T-helper 2 cell (primary cell): ENCODE measurements around the gene CHL1.

ENCODE experiments used
- DNase-seq, 5 experiments: peaks; one replicate each; pipeline versions ENCODE4 v3.0.0 to v3.0.0-alpha.2; 2012 to 2022
- total RNA-seq, 2 donors: gene quantifications; one replicate each; lab custom pipeline; 2026; lab: John Stamatoyannopoulos, UW

Gene CHL1
- 0 reads per million in 2 donors for total RNA-seq

- DNase-seq = no peak
Observed at GRCh38 chr3:196311-197148, at the start of gene CHL1. TSS of gene CHL1 (plus strand) at chr3:196763. CDS start at chr3:319777, 123,014 bp downstream.

GRCh38 chr3:151614-152189, 44.9 kb upstream of the CHL1 start:
- no peak for DNase-seq

- no peak for DNase-seq
Observed at GRCh38 chr3:159974-160373, 36.6 kb upstream of the CHL1 start.

- DNase-seq = no peak
Observed at GRCh38 chr3:166071-166470, 30.5 kb upstream of the CHL1 start.

GRCh38 chr3:166799-167198, 29.8 kb upstream of the CHL1 start:
- DNase-seq = no peak

GRCh38 chr3:173886-174285, 22.7 kb upstream of the CHL1 start:
- no peak for DNase-seq

GRCh38 chr3:184976-185375, 11.6 kb upstream of the CHL1 start:
- DNase-seq = no peak

GRCh38 chr3:192215-192929, 4.2 kb upstream of the CHL1 start:
- no peak for DNase-seq

- no peak for DNase-seq
Observed at GRCh38 chr3:194001-194400, 2.6 kb upstream of the CHL1 start.

GRCh38 chr3:194421-194820, 2.1 kb upstream of the CHL1 start:
- no peak for DNase-seq

GRCh38 chr3:195666-196065, 897 bp upstream of the CHL1 start:
- no peak for DNase-seq

- DNase-seq = no peak
Observed at GRCh38 chr3:197149-197827, 725 bp downstream of the CHL1 start.

GRCh38 chr3:197828-198491, 1.4 kb downstream of the CHL1 start:
- DNase-seq = no peak

- DNase-seq = no peak
Observed at GRCh38 chr3:199835-200234, 3.3 kb downstream of the CHL1 start.

GRCh38 chr3:200758-201325, 4.3 kb downstream of the CHL1 start:
- DNase-seq = no peak

- DNase-seq = no peak
Observed at GRCh38 chr3:204102-204501, 7.5 kb downstream of the CHL1 start.

GRCh38 chr3:207973-208372, 11.4 kb downstream of the CHL1 start:
- DNase-seq = no peak

- no peak for DNase-seq
Observed at GRCh38 chr3:210669-211068, 14.1 kb downstream of the CHL1 start.

GRCh38 chr3:212432-212831, 15.9 kb downstream of the CHL1 start:
- DNase-seq = no peak

- no peak for DNase-seq
Observed at GRCh38 chr3:217099-217813, 20.7 kb downstream of the CHL1 start.

- no peak for DNase-seq
Observed at GRCh38 chr3:217948-218347, 21.4 kb downstream of the CHL1 start.
